C4-2B (cell line): ENCODE data around the gene UQCR11.

Experiments
- H3K27ac ChIP-seq: fragments of 450-650 bp; 2 replicates; pipeline ENCODE4 v1.5.1; 2017
- CTCF ChIP-seq: fragments of 450-650 bp; conservative IDR thresholded peaks from 2 replicates; pipeline ENCODE4 v1.5.1; 2017; ENCODE audit warnings: mild to moderate bottlenecking
- ZFX ChIP-seq: fragments of 450-650 bp; IDR thresholded peaks from 2 replicates; pipeline ENCODE4 v1.6.1; 2017

Gene UQCR11

GRCh38 chr19:1624458-1624857, 19.2 kb upstream of the UQCR11 start:
- TF ChIP-seq CTCF (no peak; the same call in 1 of the 2 replicates), ZFX (no peak)
- H3K27ac ChIP-seq, result no peak overlapping the region

- no peak overlapping the region for H3K27ac ChIP-seq
Observed at GRCh38 chr19:1622541-1622940, 17.3 kb upstream of the UQCR11 start.

GRCh38 chr19:1622007-1622406, 16.7 kb upstream of the UQCR11 start:
- H3K27ac ChIP-seq, result no peak overlapping the region
- no peak for TF ChIP-seq CTCF
- no peak for TF ChIP-seq ZFX

More at GRCh38 chr19:1622541-1622940, 17.3 kb upstream of the UQCR11 start:
- TF ChIP-seq CTCF, result no peak
- TF ChIP-seq ZFX, result no peak

GRCh38 chr19:1621574-1621973, 16.3 kb upstream of the UQCR11 start:
- H3K27ac ChIP-seq, result no peak overlapping the region
- TF ChIP-seq CTCF (no peak), ZFX (no peak)

- TF ChIP-seq ZFX (no peak), CTCF (no peak)
- H3K27ac ChIP-seq, result no peak overlapping the region
Observed at GRCh38 chr19:1621021-1621420, 15.8 kb upstream of the UQCR11 start.

- TF ChIP-seq ZFX, result no peak
- no peak for TF ChIP-seq CTCF
- H3K27ac ChIP-seq, result no peak overlapping the region
Observed at GRCh38 chr19:1620502-1620901, 15.2 kb upstream of the UQCR11 start.

- no peak for TF ChIP-seq CTCF
- no peak overlapping the region for H3K27ac ChIP-seq
Observed at GRCh38 chr19:1619703-1620102, 14.4 kb upstream of the UQCR11 start.
